Hematopoietic multipotent progenitor cell treated with erythropoietin and hydrocortisone succinate and interleukin-3 and kit ligand, for 8 days (in vitro differentiated cells): ENCODE data around the gene RFWD3.
A peak's percentile ranks its signal among the peaks of the same experiment; 100 is the strongest.
"Not testable (repeated sequence)": the region's sequence is repeated elsewhere in the genome, so short reads cannot be mapped to it uniquely, and the experiment has no call there.

Source experiments
- DNase-seq: peaks from one replicate; pipeline ENCODE4 v3.0.0-alpha.2; 2015

RFWD3 gene

DNA sequence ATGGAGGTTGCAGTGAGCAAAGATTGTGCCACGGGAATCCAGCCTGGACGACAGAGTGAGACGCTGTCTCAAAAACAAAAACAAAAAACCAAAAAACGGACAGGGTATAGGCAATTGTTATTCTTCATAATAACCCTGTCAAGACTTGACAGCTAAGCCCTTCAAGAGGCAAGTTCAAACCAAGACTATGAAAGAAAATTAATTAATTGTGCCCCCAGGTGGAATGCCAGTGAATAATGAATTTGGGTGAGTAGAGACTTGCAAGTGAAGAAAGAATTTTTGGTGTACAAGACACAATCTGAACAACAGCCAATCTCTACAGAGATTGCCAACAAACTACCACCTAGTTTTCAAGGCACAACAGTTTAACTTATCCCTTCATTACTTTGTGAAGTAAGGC is 6.3 kb downstream of the RFWD3 start:
- no peak for DNase-seq

GRCh38 chr16:74659041-74659440 is 7.6 kb downstream of the RFWD3 start:
- no peak for DNase-seq

- DNase-seq = no peak
These were observed 8.6 kb downstream of the RFWD3 start for GRCh38 chr16:74657870-74658642.

DNA sequence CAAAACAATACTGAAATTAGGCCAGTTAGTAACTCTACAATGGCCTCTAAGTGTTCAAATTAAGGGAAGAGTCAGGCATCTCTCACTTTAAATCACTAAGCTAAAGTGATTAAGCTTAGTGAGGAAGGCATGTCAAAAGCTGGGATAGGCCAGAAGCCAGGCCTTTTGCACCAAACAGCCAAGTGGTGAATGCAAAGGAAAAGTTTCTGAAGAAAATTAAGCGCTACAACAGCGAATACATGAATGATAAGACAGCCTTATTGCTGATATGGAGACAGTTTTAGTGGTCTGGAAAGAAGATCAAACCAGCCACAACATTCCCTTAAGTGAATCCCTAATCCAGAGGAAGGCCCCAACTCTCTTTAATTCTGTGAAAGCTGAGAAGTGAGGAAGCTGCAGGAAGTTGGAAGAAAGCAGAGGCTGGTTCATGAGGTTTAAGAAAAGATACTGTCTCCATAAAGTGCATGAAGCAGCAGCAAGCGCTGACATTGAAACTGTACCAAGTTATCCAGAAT is 12.1 kb downstream of the RFWD3 start:
- no peak for DNase-seq

DNA sequence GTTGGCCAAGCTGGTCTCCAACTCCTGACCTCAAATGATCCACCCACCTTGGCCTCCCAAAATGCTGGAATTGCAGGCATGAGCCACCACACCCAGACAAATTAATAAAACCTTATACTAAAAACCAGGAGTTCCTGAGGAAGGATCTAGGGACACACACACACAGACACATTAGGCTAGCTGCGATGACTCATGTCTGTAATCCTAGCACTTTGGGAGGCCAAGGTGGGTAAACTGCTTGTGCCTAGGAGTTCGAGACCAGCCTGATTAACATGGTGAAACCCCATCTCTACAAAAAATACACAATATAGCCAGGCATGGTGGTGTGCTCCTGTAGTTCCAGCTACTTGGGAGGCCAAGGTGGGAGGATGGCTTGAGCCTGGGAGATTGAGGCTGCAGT is 13.8 kb downstream of the RFWD3 start:
- not testable (repeated sequence) for DNase-seq

GRCh38 chr16:74652249-74652648 is 14.4 kb downstream of the RFWD3 start:
- DNase-seq = peak; percentile 24

DNA sequence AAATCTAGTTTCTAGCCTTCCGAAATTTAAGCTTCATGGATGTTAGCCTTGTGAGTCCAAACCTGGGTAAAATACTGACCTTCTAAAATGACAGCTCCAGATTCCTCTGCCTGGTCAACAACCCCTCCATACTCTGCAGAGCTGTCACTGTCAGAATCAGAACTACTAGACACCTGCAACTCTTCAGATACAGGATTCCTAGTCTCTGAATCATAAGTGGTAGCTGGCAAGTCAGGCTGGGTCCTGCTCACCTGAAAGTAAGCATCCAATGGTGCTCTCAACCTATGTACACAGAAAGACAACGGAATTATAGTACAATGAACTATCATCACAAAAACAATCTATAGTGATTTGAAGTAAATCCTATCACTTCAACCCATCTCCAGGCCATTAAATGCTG is 14.8 kb downstream of the RFWD3 start:
- no peak for DNase-seq

GRCh38 chr16:74650966-74651567 is 15.6 kb downstream of the RFWD3 start:
- peak; percentile 35 for DNase-seq

DNA sequence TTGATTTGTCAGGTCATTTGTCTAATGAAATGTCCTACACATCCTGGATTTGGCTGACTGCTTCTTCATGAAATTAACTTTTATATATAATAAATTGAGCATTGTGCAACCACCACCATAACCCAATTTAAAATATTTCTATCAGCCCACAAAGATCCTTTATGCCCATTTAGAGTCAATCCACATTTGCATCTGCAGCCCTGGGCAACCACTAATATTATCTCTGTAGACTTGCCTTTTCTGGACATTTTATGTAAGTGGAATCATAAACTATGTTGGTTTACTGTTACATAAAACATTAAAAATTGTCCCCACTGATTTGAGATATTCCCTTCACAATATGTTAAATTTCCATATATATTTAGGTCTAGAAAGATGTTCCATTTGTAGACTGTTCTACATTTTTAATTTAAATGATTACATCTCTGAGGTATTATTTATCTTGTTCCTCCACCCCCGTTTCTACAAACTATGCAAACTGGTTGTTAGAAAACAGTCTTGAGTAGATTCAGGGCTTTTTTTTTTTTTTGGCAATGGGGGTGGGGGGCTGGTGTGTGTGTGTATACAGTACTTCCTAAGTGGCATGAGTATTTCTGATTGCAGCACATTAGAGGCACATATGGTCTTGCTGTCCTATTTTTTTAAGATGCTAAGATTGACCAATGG is 16.7 kb downstream of the RFWD3 start:
- DNase-seq = no peak

DNA sequence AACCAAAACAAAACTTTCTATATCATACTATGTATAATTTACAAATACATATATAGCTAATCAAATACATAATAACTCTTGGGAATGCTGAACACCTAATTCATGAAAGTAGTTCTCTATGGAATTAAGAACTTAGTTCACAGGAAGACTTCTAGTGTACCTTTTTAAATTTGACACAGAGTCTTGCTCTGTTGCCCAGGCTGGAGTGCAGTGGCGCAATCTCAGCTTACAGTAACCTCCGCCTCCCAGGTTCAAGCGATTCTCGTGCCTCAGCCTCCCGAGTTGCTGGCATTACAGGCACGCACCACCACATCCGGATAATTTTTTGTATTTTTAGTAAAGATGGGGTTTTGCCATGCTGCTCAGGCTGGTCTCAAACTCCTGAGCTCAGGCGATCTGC is 24.7 kb downstream of the RFWD3 start:
- DNase-seq = no peak

DNA sequence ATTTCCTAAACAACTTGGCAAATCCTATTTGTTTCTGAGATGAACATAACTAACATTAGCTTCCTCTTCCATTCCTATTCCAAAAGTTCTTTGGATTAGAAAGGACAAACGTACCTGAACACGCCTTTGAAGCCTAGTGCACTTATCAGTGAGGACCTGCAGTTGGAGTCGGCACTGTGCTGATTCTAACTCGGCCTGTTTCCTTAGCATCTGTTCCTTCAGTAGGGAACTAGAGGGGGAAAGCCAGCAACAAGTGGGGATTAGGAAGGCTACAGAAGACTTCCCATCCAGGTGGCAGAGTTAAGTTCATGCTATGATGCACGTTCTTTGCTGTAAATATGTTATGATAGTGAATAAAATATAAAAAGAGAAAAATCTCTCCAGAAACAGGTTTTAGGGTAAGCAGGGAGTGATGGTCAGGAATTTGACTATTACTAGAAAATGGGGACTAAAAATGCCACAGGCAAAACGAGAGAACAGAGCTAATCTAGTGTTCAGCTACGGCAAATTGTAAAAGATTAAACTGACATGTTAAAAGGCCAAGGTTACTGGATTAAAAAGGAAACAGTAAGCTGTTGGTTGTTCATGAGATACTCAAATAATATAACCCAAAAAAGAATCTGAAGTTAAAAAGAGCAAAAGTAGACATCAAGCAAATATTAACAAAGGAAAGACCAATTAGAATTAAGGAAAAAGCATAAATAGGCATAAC is 28.8 kb downstream of the RFWD3 start:
- no peak for DNase-seq

- no peak for DNase-seq
These were observed 31.4 kb downstream of the RFWD3 start for GRCh38 chr16:74635303-74635702.

DNA sequence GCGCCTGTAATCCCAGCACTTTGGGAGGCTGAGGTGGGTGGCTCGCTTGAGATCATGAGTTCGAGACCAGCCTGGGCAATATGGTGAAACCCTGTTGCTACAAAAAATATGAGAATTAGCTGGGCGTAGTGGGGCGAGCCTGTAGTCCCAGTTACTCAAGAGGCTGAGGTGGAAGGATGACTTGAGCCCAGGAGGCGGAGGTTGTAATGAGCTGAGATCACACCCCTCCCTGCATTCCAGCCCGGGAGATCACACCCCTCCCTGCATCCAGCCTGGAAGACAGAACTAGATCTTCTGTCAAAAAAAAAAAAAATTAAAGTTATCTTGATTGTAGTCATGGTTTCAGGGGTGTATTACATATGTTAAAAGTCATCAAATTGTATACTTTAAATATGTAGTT is 33.0 kb downstream of the RFWD3 start:
- DNase-seq = no peak

DNA sequence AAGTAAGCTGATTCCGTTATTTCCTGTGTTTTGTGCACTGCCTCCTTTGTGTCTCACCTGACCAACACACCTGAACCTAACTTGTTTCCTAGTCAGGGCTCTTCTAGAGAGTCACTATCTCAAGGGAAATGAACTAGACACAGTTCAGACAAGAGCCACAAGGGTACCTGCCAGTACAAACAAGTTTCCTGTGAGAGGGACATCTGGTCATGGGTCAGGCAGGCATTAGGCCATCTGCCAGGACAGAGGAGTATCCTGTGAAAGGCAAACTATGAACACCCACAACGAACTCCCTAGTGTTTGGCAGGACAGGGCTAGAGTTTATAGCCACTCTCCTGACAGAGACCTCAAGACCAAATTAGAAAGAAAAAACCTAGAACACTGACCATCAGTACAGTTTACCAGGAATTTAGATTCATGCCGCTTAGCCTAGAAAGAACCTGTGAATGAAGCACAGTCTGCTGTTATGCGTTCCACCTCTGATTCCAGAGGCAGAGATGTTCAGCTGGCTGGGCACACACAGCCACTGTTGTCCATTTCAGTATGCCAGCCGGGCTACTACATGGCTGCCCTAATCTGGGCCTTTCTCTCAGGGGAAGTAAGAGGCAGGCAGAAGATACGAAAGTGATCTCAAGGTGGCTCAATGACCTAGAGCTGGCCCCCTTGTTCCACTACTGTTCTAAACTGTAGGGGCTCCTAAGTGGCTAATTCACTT is 39.0 kb downstream of the RFWD3 start:
- DNase-seq = no peak

DNA sequence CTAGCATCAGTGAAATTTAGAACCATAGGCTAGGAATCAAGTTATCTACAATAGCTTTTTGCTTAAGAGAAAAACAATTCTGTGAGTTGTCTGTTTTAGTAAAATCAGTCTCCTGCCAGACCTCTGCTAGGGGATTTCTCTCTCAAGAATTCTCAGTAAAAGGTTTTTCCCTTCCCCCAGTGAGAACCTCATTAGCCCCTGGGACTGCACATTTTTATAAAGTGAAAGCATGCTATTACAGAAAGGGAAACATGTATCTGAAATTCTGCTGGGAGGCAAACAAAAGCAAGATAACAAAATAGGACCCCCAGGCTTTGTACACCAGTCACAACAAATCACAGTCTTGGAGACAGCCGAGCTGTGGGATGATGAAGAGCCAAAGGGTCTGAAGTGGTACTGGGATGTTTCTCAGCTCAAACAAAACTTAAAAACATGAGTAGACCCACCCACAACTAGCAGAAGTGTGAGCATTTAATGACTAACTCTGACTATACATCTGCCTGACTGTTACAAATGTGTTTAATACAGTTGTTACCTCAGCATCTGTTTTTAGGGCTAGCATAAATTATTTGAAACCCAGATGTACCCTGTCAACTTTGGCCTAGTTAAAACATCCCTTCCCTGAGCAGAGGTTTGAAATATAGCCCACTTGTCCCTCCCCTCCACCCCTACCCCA is 39.8 kb downstream of the RFWD3 start:
- DNase-seq = no peak

- DNase-seq = no peak
These were observed 41.0 kb downstream of the RFWD3 start for GRCh38 chr16:74625500-74626350.

DNA sequence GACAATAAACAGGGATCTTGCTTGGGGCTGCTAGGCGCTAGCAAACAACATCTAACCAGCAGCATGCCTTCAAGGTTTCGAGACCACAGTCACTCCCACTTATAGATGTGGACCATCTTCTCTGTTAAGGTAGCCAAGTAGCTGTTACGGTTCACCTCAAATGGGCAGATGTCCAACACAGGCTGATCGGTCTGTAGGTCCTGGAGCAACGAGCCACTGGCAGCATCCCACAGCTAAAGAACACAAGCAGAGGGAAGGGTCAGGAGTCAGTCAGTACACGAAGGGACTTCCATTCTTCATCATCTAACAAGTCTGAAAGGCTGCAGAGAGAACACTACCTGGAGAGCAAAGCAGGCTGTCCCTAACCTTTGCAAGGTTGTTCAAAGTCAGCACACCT is 42.8 kb downstream of the RFWD3 start:
- no peak for DNase-seq

DNA sequence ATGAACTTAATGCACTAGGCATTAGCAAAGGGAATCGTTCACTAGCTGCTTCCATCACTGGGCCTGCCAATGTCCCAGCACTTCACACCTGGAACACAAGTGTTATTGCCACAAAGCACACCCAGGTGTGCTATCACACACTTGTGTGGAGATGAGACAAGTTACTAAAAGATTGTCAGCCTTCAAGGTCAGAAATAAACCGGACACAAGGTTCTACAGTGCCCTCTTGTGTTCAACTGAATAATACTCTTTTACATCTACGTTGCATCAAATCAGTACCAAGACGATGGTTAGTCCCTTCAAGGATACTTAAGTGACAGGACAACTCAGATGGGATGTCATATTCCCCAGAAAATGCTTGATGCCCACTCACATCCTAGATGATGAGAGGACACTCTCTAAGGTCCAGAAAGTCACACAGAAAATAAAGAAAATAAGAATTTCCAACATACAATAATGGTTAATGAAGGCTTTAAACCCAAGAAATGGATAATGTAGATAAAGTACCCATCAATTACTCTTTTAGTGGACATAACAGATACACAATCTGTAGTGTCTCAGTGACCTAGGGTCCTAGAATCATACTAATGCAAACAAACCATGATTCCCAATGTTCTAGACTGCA is 43.4 kb downstream of the RFWD3 start:
- peak; percentile 61 for DNase-seq

DNA sequence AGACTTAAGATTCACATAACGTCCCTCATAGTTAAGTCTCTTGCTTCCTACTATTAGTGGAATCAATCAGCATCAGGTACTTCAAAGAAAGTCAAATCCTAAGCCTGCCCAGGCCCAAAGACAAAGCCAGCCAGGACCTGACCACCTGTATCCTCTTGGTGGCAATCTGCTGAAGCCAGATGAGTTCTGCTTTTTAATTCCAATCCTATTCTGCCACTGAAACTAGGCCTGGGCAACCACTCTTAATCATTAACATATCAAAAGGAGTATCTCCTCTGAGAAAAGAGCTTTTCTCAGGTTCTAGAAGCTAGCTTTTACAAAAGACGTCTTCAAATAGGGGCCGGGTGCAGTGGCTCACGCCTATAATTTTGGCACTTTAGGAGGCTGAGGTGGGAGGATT is 44.7 kb downstream of the RFWD3 start:
- DNase-seq = no peak

DNA sequence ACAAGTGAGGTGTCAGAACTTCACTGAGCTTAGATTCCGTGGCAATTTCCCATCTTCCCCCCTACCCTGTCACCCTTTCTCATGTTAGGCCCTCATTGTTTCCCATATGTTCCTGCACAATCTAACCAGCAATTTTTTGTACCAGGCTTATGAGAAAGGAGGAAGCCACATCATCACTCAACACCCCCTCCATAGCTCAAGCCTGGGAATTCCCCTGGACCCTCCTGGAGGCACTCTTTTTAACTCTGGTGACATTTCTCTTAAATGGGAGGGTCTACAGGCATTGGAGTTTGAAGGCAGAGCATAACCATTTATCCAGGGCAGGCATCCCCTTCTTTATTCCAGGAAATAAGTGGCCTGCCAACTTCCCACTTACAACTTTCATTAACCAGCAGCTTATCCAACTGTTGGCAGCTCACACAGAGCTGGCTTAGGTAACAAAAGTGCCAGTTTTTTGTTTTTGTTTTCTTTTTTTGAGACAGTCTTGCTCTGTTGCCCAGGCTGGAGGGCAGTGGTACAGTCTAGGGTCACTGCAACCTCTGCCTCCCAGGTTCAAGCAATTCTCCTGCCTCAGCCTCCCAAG is 49.4 kb downstream of the RFWD3 start:
- DNase-seq = no peak
